GM19328 (cell line): ENCODE measurements around the gene MORN1.
"Not testable (repeated sequence)": the region's sequence is repeated elsewhere in the genome, so short reads cannot be mapped to it uniquely, and the experiment has no call there.

Source experiments
- ATAC-seq: cut with Tn5 transposase; IDR thresholded peaks from one replicate; pipeline ENCODE4 v1.9.1; 2021; ENCODE audit warnings: mild to moderate bottlenecking, moderate library complexity; ENCODE audit not compliant: unreplicated experiment

The MORN1 gene

DNA sequence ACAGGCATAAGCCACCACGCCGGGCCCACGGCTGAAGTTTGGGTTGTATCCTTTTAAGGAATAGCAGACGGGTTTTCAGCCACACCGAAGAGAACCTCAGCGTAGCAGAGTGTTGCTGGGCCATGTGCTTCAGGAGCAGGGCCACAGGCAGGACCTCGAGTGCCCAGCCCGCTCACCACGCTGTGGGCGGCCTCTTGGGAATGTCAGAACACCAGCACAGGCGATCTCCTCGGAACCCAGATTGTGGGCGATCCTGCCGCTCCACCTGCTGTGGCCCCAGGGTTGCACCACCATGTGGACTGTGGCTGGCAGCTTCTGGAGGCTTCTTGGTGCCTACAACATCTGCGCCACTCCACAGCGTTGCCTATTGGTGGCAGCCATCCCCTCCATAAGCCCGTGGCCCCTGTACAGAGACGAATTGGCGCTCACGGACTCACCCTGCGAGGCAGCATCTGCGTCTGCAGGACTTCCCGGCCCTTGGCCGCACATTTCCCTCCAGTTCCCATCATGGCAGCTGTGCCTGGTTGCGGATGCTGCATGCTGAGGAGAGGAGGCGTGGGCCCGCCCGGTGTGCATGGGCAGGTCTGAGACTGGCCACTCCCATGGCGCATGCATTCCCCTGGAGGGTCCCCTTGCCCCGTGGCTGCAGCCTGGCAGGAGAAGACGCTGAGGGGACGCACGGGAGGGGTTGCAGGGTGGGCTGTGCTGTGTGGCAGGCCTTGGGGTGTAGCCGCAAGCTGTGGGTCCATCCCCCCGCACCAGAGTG is 93.9 kb downstream of the MORN1 start:
- no peak for ATAC-seq

- ATAC-seq = no peak
Observed at GRCh38 chr1:2296614-2297013, 94.7 kb downstream of the MORN1 start.

GRCh38 chr1:2296211-2296610 is 95.1 kb downstream of the MORN1 start:
- not testable (repeated sequence) for ATAC-seq

GRCh38 chr1:2295526-2295925 is 95.8 kb downstream of the MORN1 start:
- ATAC-seq = no peak

DNA sequence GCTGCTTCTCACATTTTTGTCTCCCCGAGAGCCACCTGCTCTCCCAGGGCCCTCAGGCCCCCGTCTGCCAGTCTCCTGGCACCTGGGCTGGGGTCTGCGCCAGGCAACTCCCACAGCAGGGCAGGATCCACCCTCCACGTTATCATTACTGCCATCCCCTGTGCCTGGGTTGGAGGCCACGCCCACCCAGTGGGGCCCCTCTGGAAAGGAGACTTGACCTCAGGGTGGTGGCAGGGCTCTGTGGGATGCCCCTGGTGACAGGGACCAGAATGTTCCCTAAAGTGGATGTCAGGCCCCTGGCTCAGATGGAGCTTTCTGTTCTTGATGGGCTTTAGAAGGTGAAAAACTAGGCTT is 96.7 kb downstream of the MORN1 start:
- no peak for ATAC-seq

DNA sequence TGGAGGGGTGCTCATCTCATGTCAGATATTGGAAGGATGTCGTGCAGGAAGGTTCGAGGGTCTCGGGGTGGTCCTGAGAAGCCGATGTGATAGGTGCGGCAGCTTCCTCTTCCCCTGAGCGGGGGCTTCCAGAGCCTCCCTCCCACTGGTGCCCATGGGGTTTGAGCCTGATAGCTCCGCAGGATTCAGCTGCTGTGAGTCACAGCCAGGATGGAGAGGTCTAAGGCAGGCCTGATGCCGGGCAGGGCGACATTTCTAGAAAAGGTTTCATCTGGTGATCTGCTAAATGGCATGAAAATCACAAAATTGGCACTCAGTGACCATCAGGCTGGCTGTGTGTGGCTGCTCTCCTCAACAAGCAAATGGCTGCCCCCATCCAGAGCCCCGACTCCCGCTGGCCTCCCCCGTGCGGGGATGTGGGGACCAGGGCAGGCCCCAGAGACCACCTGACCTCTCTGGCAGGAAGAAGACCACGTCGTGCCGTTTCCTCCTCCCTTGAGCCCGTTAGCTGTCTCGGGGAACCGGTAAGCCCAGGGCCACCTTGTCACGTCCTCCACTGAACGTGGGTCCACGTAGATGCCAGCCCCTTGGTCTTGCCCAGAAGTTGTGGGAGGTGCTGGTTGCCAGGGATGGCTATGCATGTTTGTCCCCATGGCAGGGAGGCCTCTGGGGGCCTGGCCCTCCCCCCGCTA is 97.2 kb downstream of the MORN1 start:
- no peak for ATAC-seq

- ATAC-seq = no peak
Observed at GRCh38 chr1:2292725-2293450, 98.5 kb downstream of the MORN1 start.

GRCh38 chr1:2291577-2291976 is 99.8 kb downstream of the MORN1 start:
- ATAC-seq = no peak

- ATAC-seq = no peak
Observed at GRCh38 chr1:2290595-2291510, 100.5 kb downstream of the MORN1 start.

DNA sequence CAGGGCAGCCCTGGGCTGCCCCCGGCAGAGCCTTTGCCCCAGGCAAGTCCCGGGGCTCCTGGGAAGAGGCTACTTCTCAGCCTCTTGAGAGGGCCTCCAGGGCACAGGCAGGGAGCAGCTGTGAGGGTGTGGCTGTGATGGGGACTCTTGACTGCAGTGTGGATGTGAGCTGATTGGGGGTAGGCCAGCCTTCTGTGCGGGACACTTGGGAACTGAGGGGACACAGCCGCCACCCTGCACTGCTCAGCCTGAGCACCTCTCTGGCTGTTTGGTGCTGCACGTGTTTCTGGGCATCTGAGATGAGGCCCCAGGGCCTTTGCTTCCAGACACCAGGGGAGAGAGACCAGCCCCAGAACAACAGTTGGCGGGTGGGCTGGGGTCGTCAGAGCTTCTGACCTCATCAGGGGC is 101.2 kb downstream of the MORN1 start:
- ATAC-seq = no peak

GRCh38 chr1:2289607-2290006 is 101.7 kb downstream of the MORN1 start:
- ATAC-seq = no peak

- no peak for ATAC-seq
Observed at GRCh38 chr1:2288816-2289536, 102.4 kb downstream of the MORN1 start.

GRCh38 chr1:2288311-2288710 is 103.0 kb downstream of the MORN1 start:
- no peak for ATAC-seq

GRCh38 chr1:2287649-2288048 is 103.7 kb downstream of the MORN1 start:
- ATAC-seq = no peak

GRCh38 chr1:2286923-2287322 is 104.4 kb downstream of the MORN1 start:
- ATAC-seq = no peak

GRCh38 chr1:2284932-2285331 is 106.4 kb downstream of the MORN1 start:
- ATAC-seq = no peak

- ATAC-seq = no peak
Observed at GRCh38 chr1:2283991-2284895, 107.1 kb downstream of the MORN1 start.

- ATAC-seq = no peak
Observed at GRCh38 chr1:2283371-2283990, 107.9 kb downstream of the MORN1 start.
